NCI-H1436 treated with DMSO at 0.1 percent for 48 hours (cell line): ENCODE measurements around the gene LRRC72.
"Not testable (repeated sequence)": the region's sequence is repeated elsewhere in the genome, so short reads cannot be mapped to it uniquely, and the experiment has no call there.

Source experiments
- DNase-seq: peaks from one replicate; lab custom pipeline; 2025; lab: John Stamatoyannopoulos, UW

The LRRC72 gene

GRCh38 chr7:16528520-16528919, 1.9 kb downstream of the LRRC72 start:
- no peak for DNase-seq

DNA sequence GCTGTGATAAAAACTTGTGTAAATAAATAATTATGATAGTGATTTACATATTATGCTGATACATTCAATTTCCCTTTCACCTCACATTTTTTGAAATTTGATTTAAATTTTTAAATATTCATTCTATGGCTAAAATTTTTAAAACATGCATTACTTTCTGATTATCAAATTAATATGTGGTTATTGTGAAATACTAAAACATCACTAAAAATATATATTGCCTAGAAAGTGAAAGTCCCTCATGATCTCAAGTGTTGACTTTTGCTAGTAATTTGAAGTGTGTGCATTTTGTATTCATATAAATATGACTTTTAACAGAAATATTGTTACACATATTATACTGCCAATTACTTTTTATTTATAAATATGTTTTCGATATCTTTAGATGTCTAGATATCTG, 3.1 kb downstream of the LRRC72 start:
- no peak for DNase-seq

DNA sequence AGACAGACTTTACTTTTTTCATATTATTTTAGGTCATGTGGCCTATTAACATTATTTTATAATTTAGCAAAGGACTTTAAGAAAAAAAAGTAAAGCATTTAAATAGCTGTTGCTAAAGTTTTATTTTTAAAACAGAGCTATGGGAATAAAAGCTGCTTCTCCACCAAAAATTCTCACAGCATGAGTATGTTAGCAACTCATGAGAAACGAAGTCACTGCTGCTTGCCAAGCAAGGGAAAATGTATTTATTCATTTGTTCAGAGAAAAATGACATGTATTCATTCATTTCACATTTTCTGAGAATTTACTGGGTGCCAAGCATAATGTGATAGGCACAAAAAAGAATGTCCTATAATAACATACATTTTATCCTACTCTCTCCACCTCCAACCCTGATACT, 5.1 kb downstream of the LRRC72 start:
- DNase-seq = no peak

DNA sequence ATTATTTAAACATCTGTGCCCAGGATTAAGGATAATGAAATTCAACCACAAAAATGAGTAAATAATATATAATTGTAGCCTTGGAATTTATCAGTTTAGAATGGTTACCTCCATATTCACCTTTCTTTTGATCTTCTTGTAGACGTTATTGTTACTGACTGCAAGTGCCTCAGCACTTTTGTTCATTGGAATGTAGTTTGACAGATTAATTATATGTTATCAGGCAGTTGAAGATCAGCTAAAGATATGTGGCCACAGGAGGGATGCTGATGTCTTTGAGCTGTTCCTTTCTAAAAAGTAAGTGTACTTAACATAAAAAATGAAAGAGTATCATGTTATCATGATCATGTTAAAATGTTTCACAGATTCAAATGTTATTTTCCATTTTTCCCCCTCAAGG, 5.6 kb downstream of the LRRC72 start:
- no peak for DNase-seq

GRCh38 chr7:16535500-16535899, 8.9 kb downstream of the LRRC72 start:
- no peak for DNase-seq

GRCh38 chr7:16540559-16540958, 13.9 kb downstream of the LRRC72 start:
- not testable (repeated sequence) for DNase-seq

GRCh38 chr7:16542401-16542800, 15.8 kb downstream of the LRRC72 start:
- no peak for DNase-seq

- no peak for DNase-seq
Measured at GRCh38 chr7:16543456-16543855, 16.8 kb downstream of the LRRC72 start.

- no peak for DNase-seq
Measured at GRCh38 chr7:16546921-16547505, 20.4 kb downstream of the LRRC72 start.

- no peak for DNase-seq
Measured at GRCh38 chr7:16548428-16548827, 21.8 kb downstream of the LRRC72 start.

- no peak for DNase-seq
Measured at GRCh38 chr7:16550671-16551070, 24.0 kb downstream of the LRRC72 start.

DNA sequence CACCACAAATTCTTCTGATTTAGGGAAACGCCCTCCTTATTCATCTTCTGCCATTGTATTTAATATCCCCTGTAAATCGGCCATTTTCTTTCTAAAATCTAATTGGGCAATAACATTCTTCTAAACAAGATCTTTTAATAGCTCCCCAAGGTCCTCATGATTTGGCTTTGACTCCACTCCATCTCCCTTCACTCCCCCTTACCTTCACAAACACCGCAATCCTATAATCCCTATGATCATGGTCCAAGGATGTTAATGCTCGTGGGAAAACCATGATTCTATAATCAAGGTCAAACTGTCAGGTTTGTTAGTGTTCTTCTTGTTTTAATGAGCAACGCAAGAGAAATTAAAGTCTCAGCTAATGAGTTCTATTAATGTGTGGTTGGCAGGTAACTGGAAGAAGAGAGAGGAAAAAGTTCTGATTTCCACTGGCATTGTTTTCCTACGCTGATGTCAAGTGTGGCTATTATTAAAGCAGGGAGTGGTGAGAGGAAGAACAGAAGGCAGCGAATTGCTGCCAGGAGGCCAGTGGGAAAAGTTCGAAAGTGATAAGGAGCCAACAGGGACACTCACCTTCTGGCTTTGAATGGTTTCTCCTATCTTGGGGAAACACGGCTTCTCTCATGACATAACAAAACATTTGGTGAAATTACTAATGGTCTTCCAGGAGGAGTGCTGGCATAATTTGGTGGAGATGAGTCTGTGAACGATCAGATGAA, 28.1 kb downstream of the LRRC72 start:
- DNase-seq = no peak

- DNase-seq = no peak
Measured at GRCh38 chr7:16556359-16556758, 29.7 kb downstream of the LRRC72 start.

- DNase-seq = no peak
Measured at GRCh38 chr7:16558761-16559302, 32.2 kb downstream of the LRRC72 start.

- no peak for DNase-seq
Measured at GRCh38 chr7:16559497-16560179, 33.0 kb downstream of the LRRC72 start.

DNA sequence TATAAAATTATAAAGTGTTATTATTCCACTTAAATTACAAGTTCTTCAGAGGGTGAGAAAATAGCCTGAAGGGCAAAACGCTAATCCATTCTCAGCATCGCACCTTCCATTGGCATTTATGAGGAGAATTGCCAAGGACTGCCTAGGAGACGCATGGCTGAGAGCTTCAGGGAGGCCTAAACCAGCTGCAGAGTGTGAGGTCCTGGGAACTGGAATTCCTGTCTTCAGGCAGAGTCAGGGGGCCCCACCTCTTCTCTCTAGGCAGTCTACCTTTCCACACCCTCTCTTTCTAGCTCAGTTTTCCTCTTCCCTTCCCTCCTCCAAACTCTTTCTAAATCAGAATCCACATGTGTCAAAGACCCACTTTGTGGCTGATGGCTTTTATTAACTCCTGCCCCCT, 35.3 kb downstream of the LRRC72 start:
- no peak for DNase-seq

GRCh38 chr7:16562456-16563220, 36.0 kb downstream of the LRRC72 start:
- no peak for DNase-seq

GRCh38 chr7:16563281-16564022, 36.8 kb downstream of the LRRC72 start:
- no peak for DNase-seq

DNA sequence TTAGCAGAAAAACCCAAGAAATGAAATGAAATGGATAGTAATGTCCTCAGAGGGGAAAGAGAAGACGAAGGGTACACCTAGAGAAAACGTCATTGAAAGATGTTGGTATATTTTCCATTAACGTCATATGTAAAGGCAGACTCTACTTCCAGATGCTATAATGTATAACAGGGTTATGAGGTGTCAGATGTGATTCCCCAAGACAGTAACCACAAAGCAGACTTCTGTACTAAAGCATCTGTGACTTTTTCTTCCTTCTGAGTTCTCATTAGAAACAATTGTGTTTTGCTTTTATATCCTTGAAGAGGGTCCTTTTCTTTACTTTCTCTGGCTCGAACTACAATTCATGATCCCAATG, 37.4 kb downstream of the LRRC72 start:
- no peak for DNase-seq

DNA sequence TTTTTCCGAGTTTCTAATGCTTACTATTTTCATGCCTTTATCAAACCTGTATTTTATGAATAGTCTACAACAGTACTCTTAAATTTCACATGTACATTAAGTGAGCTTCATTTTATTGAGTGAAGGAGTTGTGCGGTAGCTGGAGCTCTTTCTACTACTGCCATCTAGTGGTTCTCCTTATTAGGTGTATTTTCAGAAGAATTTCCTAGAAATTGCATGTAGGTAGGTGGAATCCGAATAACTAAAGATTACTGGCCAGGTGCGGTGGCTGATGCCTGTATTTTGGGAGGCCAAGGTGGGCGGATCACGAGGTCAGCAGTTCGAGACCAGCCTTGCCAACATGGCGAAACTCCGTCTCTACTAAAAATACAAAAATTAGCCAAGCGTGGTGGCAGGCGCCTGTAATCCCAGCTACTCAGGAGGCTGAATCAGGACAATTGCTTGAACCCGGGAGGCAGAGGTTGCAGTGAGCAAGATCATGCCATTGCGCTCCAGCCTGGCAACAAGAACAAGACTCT, 38.3 kb downstream of the LRRC72 start:
- no peak for DNase-seq

- DNase-seq = no peak
Measured at GRCh38 chr7:16571941-16572340, 45.3 kb downstream of the LRRC72 start.

GRCh38 chr7:16579216-16579615, 52.6 kb downstream of the LRRC72 start:
- no peak for DNase-seq
